Loucy (cell line): Measurements from ENCODE around the gene ZNF587B.
"Not testable (repeated sequence)": the region's sequence is repeated elsewhere in the genome, so short reads cannot be mapped to it uniquely, and the experiment has no call there.

Experiments used
- EZH2phosphoT487 ChIP-seq: fragments of 200-600 bp; IDR thresholded peaks from 2 replicates; pipeline ENCODE4 v1.6.1; 2018; ENCODE audit warnings: antibody characterized with exemption, mild to moderate bottlenecking, moderate library complexity, borderline replicate concordance
- TF ChIP-seq, protein P1 (sequence below): fragments of 200-600 bp; sonication (generic); conservative IDR thresholded peaks from 2 replicates; pipeline ENCODE4 v1.5.1; 2014; ENCODE audit warnings: mild to moderate bottlenecking, antibody characterized with exemption, low read length

GRCh38 chr19:57796580-57796979 lies 33.5 kb upstream of the ZNF587B start:
- TF ChIP-seq, protein P1, sequence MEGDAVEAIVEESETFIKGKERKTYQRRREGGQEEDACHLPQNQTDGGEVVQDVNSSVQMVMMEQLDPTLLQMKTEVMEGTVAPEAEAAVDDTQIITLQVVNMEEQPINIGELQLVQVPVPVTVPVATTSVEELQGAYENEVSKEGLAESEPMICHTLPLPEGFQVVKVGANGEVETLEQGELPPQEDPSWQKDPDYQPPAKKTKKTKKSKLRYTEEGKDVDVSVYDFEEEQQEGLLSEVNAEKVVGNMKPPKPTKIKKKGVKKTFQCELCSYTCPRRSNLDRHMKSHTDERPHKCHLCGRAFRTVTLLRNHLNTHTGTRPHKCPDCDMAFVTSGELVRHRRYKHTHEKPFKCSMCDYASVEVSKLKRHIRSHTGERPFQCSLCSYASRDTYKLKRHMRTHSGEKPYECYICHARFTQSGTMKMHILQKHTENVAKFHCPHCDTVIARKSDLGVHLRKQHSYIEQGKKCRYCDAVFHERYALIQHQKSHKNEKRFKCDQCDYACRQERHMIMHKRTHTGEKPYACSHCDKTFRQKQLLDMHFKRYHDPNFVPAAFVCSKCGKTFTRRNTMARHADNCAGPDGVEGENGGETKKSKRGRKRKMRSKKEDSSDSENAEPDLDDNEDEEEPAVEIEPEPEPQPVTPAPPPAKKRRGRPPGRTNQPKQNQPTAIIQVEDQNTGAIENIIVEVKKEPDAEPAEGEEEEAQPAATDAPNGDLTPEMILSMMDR, result not testable (repeated sequence)
- TF ChIP-seq EZH2phosphoT487, result not testable (repeated sequence)
